GM21367 (cell line): ENCODE results near the gene LDLRAD3.
"Not testable (repeated sequence)": the region's sequence is repeated elsewhere in the genome, so short reads cannot be mapped to it uniquely, and the experiment has no call there.

Source experiments
- ATAC-seq: cut with Tn5 transposase; IDR thresholded peaks from one replicate; pipeline ENCODE4 v1.9.1; 2021; ENCODE audit not compliant: unreplicated experiment

Gene LDLRAD3

DNA sequence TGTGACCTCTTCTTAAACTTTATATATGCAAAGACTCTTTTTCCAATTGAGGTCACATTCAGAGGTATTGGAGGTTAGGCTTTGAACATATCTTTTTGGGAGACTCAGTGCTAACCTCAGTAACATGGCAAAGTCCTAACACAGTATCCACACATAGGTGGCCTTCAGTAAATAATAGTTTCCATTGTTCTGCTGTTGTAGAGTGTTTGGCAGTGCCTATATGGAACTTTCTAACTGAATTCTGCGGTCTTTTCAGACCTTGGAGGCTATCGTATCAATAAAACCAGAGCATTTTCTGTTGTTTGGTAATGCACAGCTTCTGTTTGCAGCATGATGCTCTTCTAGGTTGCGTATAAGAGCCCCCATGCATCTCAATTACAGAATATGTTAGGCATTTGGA, 47.0 kb downstream of the LDLRAD3 start:
- no peak for ATAC-seq

DNA sequence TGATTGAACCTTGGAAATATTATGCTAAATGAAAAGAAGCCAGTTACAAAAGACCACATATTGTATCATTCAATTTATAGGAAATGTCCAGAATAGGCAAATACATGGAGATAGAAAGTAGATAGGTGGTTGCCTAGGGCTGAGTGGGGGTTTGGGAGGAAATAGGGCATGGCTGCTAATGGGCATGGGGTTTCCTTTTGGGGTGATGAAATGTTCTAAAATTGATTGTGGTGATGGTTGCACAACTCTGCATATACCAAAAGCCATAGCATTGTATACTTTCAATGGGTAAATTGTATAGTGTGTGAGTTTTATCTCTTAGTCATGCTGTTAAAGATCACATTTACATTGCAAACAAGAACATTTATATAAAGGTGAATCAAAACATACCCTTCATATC, 48.7 kb downstream of the LDLRAD3 start:
- ATAC-seq: no peak

DNA sequence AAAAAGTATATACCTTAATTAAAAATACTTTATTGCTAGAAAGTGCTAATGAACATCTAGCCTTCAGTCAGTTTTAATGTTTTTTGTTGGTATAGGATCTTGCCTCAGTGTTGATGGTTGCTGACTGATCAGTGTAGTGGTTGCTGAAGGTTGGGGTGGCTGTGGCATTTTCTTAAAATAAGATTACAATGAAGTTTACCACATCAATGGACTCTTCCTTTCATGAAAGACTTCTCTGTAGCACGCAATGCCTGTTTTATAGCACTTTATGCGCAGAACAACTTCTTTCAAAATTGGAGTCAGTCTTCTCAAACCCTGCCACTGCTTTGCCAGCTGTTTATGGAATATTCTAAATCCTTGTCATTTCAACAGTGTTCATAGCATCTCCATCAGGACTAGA, 50.6 kb downstream of the LDLRAD3 start:
- ATAC-seq: no peak

DNA sequence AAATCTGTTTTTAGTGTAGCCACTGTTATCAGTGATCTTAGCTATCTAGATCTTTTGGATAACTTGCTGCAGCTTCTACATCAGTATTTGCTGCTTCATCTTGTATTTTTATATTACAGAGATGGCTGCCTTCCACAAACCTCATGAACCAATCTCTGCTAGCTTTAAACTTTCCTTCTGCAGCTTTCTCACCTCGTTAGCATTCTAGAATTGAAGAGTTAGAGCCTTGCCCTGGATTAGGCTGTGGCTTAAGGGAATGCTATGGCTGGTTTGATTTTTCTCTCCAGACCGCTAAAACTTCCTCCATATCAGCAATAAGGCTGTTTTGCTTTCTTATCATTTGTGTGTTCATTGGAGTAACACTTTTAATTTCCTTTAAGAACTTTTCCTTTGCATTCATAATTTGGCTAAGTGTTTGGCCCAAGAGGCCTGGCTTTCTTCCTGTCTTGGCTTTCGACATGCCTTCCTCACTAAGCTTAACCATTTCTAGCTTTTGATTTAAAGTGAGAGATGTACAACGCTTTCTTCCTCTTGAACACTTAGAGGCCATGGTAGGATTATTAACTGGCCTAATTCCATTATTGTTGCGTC, 51.9 kb downstream of the LDLRAD3 start:
- no peak for ATAC-seq

DNA sequence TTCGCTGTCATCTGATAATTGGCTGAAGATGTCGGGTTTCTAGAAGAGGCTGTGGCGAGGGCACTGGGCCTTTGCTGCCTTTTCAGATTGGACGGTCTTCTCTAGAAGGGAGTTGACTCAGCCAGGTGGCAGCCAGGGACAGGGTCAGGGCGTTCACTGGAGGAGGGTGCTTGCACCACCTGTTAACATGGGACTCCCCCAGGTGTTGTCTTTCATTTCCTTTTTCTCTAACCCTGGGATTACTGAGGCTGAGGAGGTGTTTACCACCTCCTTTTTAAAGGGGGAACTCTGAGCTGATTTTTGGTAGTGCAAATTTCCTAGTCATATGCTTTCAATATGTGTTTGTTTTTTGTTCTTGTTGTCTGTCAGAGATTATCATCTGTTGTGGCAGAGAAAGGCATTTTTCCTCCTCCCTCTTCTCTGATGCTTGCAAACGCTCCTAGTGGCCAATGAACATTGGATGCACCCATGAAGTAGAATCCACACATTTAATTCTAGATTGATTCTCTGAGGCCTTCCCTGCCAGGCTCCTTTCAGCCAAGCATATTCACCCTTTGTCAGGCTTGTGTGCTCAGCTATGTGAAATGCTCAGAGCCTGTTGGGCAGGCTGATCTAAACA, 54.1 kb downstream of the LDLRAD3 start:
- ATAC-seq: no peak

DNA sequence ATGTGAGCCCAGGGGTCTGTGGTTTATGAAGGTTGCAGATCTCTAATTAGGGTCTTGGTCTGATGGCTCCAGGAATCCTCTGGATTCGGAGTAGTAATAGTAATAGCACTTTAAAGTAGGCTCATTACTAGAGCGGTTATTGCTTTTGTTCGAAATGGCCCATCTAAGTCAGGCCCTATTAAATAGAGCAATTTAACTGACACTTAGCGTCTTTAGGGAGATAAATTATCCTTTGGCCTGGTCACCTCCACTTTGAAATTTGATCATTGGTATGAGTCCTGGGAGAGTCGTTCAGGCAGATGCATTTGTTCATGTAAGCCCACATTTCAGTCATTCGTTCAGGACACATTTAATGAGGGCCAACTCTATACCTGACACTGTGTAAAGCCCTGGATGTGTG, 54.8 kb downstream of the LDLRAD3 start:
- no peak for ATAC-seq

DNA sequence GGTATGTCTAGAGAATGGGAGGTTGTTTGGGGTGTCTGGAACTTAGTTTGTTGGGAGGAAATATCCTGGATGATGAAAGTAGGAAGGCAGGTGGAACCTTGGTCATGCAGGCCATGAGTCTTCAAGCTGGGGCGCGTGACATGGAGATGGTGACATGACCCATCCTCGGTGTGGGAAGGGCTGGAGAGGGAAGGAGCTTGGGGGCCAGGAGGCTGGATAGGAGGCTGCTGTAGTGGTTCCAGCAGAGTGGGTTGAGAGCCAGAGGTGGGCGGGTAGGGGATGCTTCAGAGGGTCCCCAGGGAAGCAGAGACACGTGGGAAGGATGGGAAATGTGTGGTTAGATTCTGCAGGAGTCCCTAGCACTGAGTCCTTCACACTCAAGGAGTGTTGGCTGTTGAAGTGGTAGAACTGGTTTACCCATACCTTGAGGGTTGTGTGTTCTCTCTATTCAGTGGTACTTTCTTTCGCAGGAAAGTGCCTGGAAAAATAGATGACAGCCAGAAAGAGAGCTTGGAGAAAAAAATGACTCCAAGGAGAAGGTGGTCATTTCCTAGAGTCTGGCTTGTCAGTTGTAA, 56.8 kb downstream of the LDLRAD3 start:
- ATAC-seq: no peak

DNA sequence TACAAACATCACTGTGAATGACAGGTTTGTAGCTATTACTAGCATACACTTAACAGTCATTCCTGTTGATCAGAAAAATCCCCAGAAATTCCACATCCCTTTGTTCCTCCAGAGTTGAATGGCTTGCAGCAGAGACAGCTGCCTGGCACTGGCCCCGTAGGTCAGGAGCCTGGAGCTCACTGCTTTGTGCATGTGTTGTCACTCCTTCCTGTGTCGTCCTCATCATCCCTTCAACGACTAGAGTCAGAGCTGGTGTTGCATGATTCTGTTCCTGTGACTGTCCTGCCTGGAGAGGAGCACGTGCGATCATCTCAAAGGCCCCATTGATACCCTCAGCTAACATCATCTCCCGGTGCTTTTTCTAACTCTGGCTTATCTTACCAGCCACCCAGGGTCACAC, 58.3 kb downstream of the LDLRAD3 start:
- ATAC-seq: no peak

DNA sequence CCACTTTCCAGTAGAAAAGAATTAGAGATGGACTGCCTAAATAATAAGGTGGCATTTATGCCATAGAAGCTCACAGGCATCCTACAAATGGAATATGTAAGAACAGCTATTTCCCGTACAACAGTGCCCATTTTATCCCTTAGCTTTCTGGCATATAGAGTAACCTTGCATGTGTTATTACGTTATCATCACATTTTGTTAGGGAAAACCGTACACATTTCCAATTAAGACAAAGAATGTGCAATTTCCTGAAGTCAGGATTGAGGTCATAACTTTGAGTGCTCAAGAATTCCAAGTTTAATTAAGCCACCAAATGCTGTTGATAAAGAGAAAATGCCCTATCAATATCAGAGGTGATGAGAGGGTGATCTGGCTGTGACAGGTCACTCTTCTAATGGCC, 58.9 kb downstream of the LDLRAD3 start:
- no peak for ATAC-seq

DNA sequence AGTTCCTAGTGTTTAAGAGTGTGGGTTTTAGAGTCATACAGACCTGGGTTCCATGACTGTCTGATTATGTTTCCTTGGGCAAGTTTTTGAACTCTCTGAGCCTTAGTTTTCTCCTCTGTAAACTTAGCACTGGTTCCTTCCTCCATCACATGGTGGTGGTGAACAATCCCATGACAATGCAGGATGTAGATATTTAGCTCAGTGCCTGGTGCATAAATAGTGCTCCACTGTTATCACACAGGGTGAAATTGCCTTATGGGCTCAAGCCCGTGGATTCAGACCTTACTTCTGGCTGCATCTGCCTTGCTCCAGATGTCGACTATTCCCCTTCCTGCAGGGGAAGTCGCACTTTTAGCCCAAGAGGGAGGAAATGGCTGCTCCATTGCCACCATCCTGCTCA, 62.7 kb downstream of the LDLRAD3 start:
- no peak for ATAC-seq

DNA sequence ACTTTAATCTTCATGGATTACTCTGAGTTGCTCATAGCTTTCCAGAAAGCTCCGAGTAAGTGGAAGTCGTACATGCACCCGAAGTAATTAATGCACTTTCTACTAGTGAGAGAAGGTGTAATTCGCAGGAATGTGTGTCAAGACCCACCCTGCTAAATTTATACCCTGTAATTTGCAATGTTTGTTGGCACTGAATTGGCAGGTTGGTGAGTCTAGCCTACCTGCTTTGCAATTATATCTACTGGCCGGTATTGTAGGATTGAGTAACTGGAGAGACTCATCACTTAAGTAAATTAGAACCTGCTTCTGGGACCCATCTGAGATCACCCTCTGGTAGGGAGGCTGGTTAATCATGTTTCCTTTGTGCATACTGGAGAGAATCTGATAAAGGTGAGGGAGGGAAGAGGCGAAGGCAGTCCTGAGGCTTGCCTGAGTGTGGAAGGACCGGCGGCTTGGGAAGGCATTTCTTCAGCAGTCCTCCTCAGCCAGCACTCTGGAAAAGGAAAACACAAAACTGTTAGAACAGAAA, 63.3 kb downstream of the LDLRAD3 start:
- no peak for ATAC-seq

DNA sequence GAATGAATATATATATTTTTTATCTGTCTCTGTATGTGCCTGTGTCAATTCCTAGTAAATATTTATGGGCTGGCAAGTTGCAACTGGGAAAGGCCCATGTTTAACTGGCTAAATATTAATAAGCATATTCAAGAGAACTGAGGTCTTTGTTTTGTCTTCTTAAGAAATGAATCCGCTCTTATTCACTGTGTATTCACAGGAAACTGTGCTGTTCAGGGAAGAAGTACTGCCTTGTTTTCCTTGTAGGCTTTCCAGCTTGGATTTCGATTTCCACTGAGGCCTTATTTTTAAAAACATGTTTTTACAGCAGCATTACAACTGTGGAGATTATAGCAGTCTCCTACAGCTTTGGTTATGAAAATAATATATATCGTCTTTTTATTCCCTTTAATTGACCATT, 64.7 kb downstream of the LDLRAD3 start:
- no peak for ATAC-seq

DNA sequence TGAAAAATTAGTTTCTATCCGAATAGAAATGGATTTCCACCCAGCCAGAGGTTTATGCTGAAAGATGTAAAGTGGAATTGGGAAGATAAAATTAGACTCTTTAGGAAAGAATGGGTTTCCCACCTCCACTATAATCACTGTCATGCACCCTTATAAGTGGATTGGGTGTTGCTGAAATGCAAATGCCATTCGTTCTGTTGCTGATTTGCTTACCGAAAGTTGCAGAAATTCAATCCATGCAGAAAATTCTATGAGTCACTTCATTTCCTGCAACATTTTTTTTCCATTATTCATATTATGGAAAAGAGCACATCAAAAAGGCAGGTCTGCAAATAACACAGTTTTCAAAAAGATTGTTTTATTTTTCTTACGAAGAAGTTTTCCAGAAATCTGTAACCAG, 65.6 kb downstream of the LDLRAD3 start:
- ATAC-seq: no peak

DNA sequence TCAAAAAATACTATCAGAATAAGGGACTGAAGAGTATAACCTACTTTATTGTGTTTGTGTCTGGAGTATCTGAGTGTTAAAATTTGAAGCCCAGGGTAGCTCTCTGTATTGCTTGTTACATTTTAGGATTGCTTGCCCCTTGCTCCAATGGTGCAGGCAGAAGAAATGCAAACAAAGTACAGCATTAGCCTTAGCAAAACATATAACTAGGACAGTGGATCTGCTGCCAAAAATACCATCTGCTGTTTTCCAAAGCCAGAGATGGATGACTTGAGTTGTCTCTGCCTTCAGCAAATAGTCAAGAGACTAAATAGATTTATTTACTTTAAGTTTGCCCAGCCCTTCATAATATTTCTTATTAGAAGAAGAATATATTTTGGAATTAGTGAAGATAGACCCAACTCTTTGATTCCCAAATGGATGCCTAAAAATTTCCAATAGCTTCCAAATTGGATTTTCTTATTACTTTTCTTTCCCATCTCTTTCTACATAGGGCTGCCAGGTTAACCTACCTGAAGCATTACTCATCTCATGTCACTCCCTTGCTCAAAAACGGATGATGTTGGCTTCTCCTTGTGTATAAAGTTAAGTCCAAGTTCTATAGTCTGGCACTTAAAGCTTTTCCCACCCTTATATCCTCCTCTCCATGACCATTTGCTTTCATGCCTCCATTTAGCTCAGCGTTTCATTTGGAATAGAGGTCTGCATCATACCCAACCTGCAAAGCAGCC, 66.3 kb downstream of the LDLRAD3 start:
- no peak for ATAC-seq

DNA sequence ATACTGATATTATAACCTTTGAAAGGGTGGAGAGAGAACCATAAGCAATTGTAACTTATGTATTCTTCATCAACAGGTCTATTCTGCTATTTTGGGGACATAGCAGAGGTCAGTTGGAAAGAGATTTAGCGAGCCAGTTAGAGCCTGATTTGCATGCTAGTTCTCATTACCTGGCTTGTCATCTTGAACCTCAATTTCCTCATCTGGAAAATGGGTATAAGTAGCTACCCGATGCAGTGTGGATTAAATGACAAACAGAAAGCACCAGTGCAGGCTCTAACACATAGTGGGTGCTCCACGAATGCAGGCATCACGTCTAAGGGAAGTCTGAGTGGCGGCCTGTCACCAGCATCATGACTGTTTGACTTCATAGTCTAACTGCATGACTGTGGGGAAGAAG, 67.7 kb downstream of the LDLRAD3 start:
- ATAC-seq: no peak

DNA sequence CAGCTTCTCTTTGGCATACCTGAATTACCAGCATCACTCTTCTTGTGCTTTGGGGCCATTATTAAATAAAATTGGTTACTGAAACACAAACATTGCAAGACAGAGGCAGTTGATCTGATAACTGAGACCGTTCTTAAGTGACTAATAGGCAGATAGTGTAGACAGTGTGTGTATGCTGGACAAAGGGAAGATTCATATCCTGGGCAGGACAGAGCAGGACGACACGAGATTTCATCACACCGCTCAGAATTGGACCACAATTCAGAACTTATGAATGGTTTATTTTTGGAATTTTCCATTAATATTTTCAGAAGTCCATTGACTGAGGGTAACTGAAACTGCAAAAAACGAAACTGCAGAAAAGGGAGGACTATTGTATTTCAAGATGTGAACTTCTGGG, 68.6 kb downstream of the LDLRAD3 start:
- ATAC-seq: no peak

DNA sequence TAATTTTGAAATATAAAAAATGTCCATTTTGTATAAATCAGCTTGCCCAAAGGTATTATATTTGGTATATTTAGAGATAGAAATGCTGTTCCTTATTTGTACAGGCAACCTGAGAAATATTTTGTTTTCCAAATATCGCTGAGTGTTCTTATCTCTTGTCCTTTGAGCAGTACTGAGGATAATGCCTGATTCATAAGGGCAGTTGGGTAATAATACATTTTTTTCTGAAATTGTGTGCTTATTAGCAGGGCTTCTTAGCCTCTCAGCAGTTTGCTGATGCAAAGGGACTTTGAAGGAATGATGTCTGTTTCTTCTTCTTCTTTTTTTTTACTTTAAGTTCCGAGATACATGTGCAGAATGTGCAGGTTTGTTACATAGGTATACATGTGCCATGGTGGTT, 69.1 kb downstream of the LDLRAD3 start:
- ATAC-seq: no peak

DNA sequence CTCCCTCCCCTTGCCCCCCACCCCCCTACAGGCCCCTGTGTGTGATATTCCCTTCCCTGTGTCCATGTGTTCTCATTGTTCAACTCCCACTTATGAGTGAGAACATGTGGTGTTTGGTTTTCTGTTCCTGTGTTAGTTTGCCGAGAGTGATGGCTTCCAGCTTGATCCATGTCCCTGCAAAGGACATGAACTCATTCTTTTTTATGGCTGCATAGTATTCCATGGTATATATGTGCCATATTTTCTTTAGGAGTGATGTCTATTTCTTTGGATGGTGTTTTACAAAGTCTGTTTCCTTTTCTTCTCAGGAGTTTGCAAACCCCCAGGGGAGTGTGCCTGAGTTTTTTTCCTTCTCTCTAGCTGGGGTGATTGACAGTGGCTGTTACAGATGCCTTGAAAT, 69.6 kb downstream of the LDLRAD3 start:
- not testable (repeated sequence) for ATAC-seq

DNA sequence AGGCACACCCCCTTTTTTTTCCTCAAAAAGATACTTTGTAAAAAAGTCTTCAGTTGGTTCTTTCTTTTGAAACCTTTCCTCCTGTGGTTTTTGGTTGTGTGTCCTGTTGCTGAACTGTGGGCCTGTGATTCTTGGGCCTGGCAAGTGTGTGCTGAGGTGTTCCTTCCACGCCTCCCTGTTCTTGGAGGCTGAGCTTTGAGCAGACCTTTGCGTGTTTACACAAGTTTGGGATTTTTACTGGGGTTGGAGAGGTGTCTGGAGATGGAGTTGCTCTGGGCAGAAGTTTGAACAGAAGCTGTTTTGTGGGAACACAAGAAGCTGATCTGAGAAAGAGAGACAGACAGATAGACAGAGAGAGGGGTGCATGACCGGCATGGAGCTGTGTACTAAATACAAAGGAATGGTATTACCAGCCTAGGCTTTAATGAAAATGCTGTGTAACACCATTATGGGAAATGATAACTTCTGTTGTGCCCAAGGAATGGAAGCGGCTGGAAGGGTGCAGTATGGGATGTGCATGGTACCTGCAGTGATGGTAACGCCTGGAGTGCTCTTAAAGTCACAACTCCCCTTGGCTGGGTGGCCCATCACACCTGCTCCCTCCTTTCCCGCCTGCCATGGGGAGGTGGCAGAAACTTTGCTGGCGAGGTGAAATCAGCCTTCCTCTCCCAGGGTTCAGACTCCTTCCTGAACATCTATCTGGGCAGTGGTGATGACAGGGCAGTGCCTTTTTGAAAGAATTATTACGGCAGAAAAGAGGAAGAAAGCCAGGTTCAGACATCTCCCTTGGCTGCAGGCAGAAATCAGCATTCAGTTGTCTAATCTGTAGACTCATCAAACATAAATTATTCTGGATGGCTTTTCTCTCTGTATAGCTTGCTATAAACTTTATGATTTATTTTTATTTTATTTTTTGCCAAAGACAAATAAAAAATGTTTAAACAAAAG, 70.4 kb downstream of the LDLRAD3 start:
- ATAC-seq: no peak

DNA sequence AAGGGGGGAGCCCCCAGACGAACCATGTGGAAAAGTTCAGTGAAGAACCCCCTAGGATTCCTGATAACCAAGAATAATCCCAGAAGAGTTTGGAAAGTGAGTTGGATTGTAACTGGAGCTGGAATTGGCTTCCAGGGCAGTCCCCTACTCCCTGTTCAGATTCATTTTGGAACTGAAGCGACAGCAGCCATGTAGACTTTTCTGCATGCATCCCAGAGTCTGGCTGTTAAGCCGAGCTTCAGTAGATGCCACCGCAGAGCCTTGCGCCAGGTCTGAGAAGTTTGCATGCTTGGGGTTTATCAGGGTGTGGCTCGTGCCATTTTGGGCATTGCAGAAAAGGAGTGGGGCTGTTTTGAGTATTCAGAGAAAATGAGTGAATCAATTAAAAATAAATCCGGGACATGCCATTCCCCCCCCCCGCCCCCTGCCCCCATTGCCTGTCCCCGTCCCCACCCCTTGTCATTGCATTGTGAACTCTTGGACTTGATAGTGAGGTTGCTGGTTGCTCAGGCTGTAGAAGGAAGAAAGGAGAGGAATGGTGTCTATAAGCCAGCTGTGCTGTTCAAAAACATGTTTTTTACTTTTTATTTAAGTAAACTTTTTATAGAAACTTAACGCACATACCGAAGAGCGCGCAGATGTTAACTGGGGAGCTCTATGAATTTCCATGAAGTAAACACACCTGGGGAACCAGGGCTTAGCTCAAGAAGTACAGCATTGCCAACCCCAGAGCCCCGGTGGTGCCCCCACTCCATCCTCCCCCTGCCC, 71.2 kb downstream of the LDLRAD3 start:
- no peak for ATAC-seq
